Right ventricle myocardium superior (tissue), 1 donor: ENCODE measurements around the gene LAMB4. TPM values are rescaled to one million over a fixed set of nuclear protein-coding genes. Genes with fewer than 3 reads are reported as not detected.

Source experiments
- ATAC-seq: fragments of 200-7000 bp; cut with Tn5 transposase; one replicate; pipeline ENCODE4 v1.9.1; 2020; ENCODE audit warnings: mild to moderate bottlenecking; ENCODE audit not compliant: poor library complexity
- DNase-seq: peaks from one replicate; pipeline ENCODE4 v3.0.0-alpha.2; 2020
- intact Hi-C: fragments of 100-400 bp; cut with DNase I; formaldehyde crosslinking; loops from one replicate; pipeline ENCODE4 v1.11.2; 2022
- total RNA-seq: library from RNA; stranded (reverse); fragmentation: NEBNext Ultra II Directional; extraction: Animal tissue kit (Norgen Biotek cat#: 25700); gene quantifications from one replicate; pipeline ENCODE4 v1.2.1, GENCODE V29; 2021
- donor health status: DM: no; HTN: yes; CAD: no; lungs with severe emphysema.

The LAMB4 gene
- total RNA-seq, 1 donor from 2014 or later, result 0.30 TPM

DNA sequence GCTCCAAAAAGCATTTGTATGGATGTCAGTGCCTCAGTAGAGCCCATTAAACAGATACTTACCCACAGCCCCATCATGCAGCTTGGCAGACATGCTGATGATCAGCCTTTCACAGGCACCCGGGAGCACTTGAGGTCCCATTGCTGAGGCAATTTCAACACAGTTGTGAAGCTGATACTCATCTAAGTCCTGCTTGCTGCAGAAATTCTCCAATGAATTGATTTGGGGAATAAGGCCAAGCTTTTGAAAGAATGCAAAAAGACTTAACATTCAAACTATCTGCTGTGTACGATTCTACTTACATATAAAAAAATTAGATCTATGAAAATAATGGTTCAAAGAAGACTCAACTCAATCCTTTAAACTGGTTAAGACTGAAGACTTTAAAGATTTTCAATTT is 60.5 kb downstream of the LAMB4 start:
- intact Hi-C loops, result no loop called here
- no peak for DNase-seq
- no peak for ATAC-seq

DNA sequence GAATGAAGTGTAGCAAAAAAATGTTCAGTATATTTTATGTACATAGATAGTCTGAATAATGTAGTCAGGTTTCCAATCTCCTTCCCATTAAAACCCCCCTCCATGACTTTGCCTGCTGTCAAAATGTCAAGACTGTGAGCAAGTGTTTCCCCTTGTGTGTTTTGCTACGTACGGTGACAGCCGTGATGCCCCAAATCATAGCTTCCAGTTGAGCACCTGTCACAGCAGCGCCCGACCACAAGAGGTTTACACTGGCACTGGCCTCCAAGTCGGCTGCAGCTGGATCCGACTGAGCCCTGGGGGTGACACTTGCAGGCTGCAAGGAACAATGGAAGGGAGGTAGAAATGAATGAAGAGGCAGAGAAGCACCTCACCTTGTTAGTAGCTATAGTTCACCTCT is 62.3 kb downstream of the LAMB4 start:
- intact Hi-C loops, result no loop called here
- DNase-seq (no peak), ATAC-seq (no peak)

DNA sequence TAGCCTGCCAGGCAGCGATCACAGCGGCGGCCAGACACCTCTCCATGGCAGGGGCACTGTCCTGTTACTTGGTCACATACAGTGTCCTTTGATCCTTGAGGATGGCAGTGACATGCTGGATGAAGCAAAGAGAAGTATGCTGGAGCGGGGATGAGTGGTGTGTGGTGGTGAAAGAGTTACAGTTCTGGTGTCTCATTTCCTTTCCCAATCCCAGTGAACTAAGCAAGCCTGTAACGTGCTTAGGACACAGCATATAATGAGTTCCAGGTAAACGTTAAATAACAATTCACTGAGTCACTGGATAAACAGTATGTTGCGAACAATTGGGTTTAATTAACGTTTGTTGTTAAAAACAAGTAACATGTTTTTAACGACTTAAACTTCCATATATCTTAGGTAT is 63.7 kb downstream of the LAMB4 start:
- intact Hi-C loops, result no loop called here
- ATAC-seq, result no peak

DNA sequence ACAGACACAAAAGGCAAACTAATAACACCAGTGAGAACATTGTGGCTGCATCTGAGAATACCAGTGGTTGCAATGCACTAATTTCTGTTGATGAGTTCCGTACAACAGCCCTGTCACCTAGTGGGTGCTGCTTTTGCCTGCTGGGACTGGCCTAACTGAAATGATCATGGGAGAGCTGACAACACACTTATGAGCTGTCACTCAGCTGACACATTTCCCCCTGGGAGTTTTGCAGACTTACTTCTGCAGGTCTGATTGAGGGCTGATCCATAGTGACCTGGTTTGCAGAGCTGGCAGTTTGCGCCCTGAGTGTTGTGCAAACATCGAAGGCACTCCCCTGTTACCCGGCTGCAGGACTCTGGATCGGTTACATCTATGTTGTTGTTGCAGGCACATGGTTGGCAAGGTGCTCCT is 66.6 kb downstream of the LAMB4 start:
- no peak for ATAC-seq
- DNase-seq, result no peak

More for the DNA sequence above, 63.7 kb downstream of the LAMB4 start:
- no peak for DNase-seq

DNA sequence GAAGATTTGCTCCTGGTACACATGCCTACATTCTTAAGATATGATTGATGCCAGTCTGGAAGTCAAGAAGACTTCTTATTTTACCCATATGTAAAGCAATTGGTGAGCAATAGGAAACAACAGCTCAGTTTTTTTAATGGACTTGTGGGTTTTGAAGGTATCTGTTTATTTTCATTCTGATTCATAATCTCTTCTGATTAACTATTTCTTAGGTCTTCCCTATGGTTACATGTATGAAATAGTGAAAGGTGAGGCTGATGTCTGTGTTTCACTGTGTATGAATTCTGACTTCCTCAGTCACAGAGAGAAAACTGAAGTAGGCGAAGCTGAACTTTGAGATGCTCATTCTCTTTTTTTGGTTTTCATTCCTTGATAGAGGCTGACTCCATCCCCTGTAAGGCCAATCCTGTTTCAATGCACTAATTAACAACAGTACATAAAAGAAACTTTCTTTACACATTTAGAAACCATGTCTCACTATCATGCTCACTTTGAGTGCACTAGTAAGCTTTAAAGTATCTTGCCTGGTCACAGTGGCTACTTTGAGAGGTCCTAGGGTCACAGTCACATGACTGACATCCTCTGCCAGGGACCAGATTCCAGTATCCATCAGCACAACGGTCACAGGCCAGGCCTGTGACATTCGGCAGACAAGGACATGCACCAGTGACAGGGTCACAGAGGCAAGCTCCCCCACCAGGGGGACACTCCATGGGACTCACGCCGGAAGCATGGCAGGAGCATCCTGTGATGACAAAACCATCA is 67.7 kb downstream of the LAMB4 start:
- intact Hi-C loops, result no loop called here
- DNase-seq, result no peak
- ATAC-seq, result no peak

More for the DNA sequence above, 66.6 kb downstream of the LAMB4 start:
- intact Hi-C loops, result no loop called here

DNA sequence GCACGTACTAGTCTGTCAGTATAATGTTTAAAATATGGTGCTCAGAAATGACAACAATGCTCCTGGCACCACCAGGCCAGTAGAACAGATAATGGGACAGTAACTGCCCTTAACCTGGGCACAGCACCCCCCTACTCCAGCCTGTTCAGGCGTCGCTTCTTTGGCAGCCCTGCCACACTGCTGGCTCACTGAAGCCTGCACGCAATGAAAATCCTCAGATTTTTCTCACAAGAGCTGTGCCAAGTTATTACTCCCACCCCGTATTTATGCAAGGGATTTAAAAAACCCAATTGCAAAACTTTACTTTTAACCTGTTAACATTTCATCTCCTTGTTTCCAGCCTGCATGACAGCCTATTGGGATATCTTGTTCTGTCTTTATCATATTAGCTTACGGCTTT is 70.6 kb downstream of the LAMB4 start:
- intact Hi-C loops, result no loop called here
- no peak for DNase-seq
- ATAC-seq, result no peak

DNA sequence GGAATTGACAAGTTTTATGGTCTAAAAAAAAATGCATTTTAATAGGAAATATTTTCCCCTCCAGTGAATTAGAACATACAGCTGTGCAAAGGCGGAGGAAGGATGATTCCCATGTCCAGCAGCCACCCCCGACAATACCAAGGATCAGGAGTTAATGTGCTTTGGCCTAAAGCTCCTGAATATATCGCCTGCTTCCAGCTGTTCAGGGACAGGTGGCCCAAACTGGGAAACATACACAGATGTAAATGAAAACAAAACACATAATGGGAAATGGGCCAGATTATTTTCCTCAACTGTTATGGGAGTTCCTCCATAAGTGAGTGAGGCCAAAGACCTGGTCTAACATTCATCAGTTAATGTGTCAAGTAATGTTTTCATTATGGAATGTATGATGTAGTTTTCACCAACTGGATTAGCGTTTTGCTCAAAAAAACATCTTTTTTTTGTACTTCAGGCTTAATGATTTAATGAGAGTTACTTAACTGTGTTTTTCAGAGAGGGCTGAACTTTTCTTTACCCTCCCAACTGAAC is 72.1 kb downstream of the LAMB4 start:
- no peak for DNase-seq
- ATAC-seq, result no peak
- intact Hi-C loops, result no loop called here

DNA sequence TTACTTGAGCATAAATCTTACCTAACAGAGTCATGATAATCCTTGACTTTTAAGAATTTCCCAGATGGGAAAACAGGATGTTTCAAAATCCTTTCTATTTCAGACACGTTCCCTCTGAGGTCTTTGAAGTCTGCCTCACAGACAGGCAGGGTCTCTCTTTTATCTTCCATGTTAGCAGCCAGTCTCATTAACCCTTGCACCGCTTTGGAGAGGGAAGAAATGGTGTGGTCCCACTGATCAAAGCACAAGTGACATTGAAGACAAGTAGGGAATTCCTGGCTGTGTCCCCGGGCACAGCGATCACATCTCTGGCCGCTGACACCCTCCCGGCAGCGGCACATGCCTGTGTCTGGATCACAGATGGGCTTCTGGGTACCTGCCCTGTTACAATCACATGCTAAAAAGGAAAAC is 74.5 kb downstream of the LAMB4 start:
- intact Hi-C loops, result no loop called here
- peak; percentile 80 for ATAC-seq
- no peak for DNase-seq

DNA sequence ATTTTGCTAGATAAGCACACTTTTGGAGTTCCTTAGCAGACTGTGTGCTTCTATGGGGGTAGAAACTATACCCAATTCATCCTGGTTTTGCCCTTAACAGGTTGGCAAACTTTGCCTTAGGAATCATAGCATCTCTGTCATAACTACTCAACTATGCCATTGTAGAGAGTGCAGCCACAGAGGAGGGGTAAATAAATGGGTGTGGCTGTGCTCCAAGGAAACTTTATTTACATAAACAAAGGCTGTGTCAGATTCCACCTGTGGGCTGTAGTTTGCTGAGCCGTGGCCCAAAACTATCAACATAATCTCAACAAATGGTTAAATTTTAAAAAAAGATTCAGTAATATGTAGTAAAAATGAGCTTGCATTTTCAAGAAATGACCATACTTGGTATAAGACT is 75.6 kb downstream of the LAMB4 start:
- DNase-seq (no peak), ATAC-seq (no peak)
- intact Hi-C loops, result no loop called here

DNA sequence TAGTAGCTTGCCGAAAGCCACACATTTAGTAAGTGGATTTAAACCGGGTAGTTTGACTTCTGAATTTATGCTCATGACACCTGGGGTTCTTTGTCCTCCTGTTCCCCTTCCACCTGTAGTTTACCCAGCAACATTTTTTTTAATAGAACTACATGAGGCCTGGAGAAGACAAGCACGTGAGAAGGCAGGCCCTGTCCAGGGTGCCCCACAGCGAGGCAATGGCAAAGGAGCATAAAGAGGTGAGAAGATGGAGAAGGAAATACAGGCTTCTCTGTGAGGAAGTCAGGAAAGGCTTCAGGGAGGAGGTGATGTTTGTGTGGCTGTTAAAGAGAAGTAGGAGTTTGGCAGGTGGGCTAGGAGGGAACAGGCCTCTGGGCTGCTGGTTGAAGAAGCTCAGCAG is 76.9 kb downstream of the LAMB4 start:
- DNase-seq (no peak), ATAC-seq (no peak)
- intact Hi-C loops, result no loop called here

DNA sequence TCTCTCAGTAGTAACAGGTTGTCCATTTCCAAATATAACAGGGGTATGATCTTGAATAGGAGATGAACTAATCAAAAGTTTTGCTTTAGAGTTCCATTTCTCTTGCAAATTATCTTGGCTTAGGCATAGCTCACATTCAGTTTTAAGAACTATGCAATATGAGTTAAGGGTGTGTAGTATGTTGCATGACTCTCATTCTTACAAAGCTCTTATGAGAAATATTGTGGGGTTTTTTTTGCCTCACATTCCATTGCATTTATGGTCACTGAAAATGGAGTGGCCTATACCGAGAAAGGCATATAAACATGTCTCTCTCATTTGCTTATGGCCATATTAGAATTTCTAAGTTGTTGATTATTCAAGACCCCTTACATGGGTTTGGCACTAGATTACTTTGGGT is 78.7 kb downstream of the LAMB4 start:
- DNase-seq (no peak), ATAC-seq (no peak)
- intact Hi-C loops, result no loop called here

DNA sequence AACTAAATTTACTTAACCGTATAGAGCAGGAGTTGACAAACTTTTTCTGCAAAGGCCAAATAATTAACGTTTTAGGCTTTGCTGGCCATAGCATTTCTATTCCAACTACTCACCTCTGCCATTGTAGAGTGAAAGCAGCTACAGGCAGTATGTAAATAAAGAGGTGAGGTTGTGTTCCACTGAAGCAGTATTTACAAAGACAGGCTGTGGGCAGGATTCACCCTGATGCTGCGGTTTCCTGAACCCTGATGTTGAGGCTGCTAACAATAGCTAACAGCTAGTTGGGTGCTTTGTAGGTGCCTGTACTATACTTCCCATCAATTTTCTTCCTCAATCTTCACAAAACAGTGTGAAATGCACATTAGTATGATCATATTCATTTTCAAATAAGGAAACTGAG is 80.2 kb downstream of the LAMB4 start:
- intact Hi-C loops, result no loop called here
- no peak for DNase-seq
- ATAC-seq, result no peak

DNA sequence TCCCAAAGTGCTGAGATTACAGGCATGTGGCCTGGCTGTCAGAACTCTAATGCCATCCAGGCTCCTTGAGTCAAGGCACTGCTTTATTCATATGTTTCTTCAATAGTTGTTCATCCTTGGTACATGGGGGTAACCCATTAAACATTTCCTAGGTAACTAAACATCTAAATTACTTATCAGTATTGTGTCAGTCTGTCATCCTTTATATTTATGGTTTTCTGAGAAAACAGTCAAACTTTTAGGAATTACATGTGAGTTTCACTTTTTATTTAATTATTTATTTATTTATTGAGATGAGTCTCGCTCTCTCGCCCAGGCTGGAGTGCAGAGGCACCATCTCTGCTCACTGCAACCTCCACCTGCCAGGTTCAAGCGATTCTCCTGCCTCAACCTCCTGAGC is 81.7 kb downstream of the LAMB4 start:
- intact Hi-C loops, result no loop called here
- ATAC-seq (no peak), DNase-seq (no peak)

DNA sequence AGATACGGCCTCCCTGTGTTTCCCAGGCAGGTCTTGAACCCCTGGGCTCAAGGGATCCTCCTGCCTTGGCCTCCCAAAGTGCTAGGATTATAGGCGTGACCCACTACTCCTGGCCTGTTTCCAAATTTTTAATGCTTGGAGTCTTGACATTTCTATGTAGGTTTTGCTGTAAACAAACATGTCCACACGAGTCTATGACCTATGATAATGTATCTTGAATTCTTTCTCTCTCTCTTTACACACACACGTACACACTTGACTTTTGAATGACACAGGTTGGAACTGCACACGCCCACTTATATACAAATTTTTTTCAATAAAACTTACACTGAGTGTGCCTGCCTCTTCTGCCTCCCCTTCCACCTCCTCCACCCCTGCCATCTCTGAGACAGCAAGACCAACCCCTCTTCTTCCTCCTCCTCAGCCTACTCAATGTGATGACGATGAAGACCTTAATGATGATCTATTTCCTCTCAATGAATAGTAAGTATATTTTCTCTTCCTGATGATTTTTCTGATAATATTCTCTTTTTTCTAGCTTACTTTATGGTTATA is 83.1 kb downstream of the LAMB4 start:
- no peak for ATAC-seq
- no peak for DNase-seq
- intact Hi-C loops, result no loop called here

DNA sequence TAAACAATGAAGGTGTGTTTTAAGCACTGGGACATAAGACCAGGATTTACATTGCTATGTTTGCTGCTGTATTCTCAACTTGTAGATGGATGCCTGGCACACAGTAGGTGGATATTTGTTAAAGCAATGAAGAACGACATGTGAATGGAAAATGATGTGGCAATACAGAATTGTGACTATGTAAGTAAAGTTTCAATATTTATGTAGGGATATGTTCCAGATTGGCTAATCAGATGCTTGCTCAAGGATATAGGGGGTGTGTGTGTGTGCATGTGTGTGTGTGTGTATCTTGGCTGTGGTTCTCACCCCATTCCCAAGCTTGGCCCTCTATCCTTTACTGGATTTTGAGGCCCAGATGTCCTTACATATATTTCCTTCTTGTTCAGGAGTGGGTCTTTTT is 84.5 kb downstream of the LAMB4 start:
- no peak for ATAC-seq

DNA sequence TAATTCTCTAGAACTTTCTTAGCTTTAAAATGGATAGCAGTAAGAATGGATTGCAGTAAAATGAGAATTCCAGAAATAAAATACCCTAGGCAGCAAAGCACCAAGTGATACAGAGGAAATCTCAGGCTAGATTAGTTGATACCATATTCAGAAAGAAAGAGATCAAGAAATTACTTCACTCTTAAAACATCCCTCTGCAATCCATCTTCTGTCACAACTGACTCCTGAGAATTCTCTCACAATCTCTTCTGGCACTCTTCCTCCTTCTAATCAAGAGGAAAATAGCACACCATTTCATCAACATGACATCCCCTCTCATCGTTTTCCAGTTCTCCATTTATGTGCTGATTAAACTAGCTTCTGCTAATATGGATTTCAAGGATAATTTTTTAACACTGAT is 85.0 kb downstream of the LAMB4 start:
- ATAC-seq (peak; percentile 80), DNase-seq (no peak)
- intact Hi-C loops, result no loop called here

More for the DNA sequence above, 84.5 kb downstream of the LAMB4 start:
- DNase-seq, result no peak
- intact Hi-C loops, result no loop called here

DNA sequence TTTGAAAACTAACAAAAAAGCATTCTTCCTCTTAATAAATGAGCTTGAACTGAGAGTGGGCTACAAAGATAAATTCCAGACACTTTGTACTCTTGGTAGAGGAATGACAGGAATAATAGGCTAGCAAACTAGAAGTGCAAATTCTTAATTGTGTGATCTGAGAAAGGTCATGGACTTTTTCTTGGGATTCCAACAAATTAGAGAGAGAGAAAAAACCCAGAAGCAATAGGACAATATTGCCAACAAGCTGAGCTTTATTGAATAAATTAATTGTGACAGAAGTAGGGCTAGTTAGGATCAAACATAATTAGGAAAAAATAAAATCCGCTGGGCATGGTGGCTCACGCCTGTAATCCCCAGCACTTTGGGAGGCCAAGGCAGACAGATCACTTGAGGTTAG is 85.8 kb downstream of the LAMB4 start:
- no peak for DNase-seq
- intact Hi-C loops, result no loop called here
- ATAC-seq, result no peak

DNA sequence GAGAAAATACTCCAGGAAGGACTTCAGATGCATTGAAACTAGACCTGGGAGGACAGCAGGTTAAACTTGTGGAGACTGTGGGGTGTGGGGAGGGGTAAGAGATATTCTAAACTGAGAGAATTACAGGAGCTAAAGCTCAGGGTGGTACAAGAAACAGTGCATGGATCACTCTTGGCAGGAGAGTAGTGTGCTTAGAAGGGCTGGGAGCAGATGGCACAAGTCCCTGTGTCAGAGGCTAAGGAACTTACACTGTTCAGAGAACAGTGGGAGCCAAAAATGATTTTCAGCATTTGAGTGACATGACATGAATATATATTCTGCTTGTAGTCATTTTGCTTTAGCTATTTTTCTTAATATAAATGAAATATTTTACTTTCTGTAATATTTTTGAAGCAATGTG is 91.2 kb downstream of the LAMB4 start:
- intact Hi-C loops, result no loop called here
- DNase-seq (no peak), ATAC-seq (no peak)

DNA sequence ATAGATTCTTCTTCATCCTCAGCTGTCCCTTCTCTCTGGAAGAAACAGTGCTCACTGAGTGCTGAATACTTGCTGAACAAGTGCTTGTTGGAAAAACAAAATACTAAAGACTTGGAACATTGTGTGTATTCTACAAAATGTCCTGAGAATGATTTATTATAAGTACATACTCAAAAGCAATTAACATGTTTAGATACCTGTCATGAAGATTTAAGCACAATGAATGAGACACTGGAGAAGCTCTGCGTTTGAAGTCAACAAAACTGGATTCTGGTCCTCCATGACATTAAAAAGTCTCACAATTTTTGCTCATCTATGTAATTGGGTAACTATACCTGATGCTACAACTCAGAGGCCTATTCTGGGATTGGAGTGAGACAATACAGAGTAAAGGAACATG is 92.4 kb downstream of the LAMB4 start:
- DNase-seq (no peak), ATAC-seq (no peak)
- intact Hi-C loops, result no loop called here

DNA sequence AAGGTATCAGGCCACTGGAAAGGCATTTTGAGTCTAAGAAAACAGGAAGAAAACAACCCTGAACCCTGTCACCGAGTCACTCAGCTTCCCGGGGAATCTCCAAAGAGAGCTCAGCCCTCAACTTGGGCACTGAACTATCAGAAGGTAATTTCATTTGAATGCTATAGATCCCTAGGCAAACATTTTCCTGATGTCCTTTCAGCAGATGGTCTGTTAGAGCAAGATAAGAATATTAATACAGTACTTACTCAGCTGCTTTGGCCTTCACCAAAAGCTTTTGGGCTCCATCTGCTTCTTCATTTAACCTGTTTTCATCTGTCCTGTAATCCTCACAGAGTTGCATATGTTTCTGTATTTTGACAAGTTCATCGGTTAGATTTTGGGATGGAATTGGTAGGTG is 93.0 kb downstream of the LAMB4 start:
- intact Hi-C loops, result no loop called here
- ATAC-seq (no peak), DNase-seq (no peak)

DNA sequence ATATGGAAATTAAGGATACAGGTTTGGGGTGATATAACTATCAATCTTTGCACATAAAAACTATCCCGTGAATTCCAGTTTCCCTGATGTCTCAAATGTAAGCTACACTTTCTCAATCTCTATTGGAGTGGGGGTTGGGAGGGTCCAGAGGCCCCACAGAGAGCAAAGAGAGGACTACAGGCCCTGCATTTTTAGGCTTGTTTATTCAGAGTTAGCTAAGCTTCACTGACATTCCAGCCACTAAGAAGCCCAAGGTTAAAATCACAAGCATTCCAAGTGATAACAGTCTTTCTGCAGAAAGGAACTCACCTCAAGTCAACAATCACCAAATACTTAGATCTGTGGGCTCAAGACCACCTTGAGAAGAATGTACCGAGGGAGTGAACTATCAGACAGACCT is 95.6 kb downstream of the LAMB4 start:
- intact Hi-C loops, result no loop called here
- DNase-seq (no peak), ATAC-seq (no peak)
